ENCODE results near the gene EIF4ENIF1.
"Not testable (repeated sequence)": the region's sequence is repeated elsewhere in the genome, so short reads cannot be mapped to it uniquely, and the experiment has no call there.

Gene EIF4ENIF1

GRCh38 chr22:31491218-31491962, 1.7 kb upstream of the EIF4ENIF1 start:
- no peak for DNase-seq

DNA sequence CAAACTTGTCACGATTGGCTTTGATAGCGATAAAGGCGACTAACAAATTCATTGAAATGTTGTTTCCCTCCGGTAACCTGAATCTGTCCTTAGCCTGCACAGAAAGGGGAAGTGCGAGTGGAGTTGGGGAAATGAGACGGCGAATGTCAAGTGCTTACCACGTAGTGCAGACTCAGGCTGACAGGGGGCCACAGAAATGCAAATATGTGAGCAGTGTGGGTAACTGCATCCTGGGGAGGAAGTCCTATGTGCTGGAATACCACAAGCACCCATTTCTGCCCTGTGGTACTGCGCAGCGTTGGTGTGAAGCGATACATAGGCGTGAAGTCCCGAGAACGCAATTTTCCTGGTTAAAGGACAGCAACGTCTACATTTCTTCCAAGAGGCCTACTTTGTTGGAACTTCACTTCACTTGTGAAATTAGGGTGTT, 869 bp upstream of the EIF4ENIF1 start:
- DNase-seq = peak; percentile 80

DNA sequence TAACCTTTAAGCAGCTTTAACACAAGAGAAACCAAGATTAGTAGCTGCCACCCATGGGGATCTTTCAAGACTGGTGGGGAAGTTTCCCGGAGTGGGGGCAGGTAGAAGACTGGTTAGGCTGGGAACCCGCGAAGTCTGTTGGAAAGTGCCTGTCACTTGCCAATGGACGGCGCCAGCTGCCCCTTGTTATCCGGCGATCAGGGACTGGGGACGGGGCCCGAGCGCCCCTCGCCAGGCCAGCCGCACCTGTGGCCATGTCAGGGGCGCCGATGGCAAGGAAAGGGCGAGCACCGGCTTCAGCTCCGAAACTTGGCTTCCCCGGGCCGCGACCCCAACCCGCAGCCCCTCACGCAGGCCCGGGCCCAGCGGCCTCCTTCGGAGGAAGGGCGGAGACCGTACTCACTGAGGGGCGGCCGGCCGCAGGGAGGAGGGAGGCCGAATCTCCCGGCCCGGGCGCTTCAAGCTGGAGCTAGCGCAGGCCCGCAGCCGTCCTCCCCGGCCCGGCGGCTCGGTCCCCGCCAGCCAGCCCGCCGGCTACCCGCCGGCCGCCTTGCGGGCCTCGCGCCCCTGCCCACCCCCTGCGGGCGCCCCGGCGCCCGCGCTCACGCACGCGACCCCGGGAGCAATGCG, 539 bp downstream of the EIF4ENIF1 start:
- DNase-seq = peak; percentile 35

- no peak for DNase-seq
These were observed 1.2 kb downstream of the EIF4ENIF1 start for GRCh38 chr22:31488346-31488883.

DNA sequence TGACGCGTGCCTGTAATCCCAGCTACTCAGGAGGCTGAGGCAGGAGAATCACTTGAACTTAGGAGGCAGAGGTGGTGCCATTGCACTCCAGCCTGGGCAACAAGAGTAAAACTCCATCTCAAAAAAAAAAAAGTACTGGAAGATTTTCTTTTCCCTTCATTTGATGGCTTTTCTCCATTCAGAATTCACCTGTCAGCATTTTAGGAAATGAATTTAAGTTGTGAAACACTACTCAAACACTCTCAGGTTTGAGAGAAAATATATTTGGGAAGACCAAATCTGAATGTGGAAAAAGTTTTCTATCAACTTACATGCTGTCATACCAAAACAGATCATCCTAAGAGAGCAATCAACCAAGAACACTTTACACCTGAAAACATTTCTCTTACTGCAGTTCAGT, 2.7 kb downstream of the EIF4ENIF1 start:
- no peak for DNase-seq

GRCh38 chr22:31486369-31486768, 3.3 kb downstream of the EIF4ENIF1 start:
- not testable (repeated sequence) for DNase-seq

DNA sequence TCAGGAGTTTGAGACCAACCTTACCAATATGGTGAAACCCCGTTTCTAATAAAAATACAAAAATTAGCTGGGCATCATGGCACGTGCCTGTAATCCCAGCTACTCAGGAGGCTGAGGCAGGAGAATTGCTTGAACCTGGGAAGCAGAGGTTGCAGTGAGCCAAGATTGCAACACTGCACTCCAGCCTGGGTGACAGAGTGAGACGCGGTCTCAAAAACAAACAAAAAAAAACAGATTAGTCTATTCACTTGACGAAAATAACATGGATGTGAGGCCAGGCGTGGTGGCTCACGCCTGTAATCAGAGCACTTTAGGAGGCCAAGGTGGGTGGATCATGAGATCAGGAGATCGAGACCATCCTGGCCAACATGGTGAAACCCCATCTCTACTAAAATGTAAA, 7.2 kb downstream of the EIF4ENIF1 start:
- DNase-seq = not testable (repeated sequence)

DNA sequence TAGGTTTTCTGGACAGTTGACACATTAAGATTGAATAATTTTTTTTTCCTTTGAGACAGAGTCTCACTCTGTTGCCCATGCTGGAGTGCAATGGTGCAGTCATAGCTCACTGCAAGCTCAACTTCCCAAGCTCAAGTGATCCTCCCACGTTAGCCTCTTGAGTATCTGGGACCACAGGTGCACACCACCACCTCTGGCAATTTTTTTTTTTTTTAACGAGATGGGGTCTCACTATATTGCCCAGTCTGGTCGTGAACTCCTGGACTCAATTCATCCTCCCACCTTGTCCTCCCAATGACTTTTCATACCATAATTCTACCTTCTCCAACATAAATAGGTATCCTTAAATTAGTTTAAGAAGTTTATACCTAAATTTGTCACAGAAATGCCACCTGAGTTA, 8.5 kb downstream of the EIF4ENIF1 start:
- DNase-seq = no peak

GRCh38 chr22:31477329-31477728, 12.3 kb downstream of the EIF4ENIF1 start:
- no peak for DNase-seq

GRCh38 chr22:31475800-31476199, 13.8 kb downstream of the EIF4ENIF1 start:
- DNase-seq = no peak

DNA sequence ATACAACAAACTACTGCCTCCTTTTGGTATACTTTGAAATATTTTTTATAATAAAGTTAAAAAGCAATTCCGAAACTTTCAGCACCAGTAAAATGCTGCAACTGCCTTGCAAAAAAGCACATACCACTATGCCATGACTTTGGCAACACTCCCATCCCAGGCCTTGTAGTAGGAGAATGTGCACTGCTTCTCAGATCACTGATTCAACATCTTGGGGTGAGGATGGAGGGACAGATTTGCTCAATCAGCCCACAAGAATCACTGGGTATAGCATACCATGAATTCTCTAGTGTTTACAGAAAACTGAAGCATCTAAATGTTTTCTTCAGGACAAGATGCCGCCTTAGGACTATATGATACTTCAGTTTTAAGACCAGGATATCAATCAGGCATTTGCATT, 14.9 kb downstream of the EIF4ENIF1 start:
- peak; percentile 52 for DNase-seq

DNA sequence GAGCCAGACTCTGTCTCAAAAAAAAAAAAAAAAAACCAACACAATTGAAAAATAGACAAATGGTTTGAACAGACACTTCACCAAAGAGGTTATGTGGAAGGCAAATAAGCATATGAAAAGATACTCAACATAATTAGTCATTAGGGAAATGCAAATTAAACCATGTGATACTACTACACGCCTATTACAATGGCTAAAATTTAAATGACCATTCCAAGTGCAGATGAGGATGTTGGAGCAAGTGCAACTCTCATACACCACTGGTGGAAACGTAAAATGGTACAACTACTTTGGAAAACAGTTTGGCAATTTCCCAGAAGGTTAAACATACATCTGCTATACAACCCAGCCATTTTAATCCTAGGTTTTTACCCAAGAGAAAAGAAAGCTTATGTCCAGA, 24.3 kb downstream of the EIF4ENIF1 start:
- DNase-seq = no peak

DNA sequence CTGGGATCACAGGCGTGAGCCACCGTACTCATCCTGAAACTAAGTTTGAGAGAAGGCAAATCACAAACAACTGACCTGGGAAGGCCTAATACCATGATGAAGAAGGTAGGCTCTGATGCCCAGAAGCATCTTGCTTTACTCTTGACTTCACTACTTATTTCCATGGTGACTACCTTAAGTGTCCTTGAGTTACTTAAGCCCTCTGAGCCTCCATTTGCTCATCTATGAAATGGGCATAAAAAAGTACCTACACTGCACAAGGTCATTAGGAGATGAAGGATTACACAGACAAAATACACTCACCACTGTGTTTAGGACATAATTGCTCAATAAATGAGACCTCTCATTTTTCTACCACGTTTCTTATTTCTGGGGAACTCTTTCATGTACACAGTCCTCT, 27.9 kb downstream of the EIF4ENIF1 start:
- DNase-seq = no peak

DNA sequence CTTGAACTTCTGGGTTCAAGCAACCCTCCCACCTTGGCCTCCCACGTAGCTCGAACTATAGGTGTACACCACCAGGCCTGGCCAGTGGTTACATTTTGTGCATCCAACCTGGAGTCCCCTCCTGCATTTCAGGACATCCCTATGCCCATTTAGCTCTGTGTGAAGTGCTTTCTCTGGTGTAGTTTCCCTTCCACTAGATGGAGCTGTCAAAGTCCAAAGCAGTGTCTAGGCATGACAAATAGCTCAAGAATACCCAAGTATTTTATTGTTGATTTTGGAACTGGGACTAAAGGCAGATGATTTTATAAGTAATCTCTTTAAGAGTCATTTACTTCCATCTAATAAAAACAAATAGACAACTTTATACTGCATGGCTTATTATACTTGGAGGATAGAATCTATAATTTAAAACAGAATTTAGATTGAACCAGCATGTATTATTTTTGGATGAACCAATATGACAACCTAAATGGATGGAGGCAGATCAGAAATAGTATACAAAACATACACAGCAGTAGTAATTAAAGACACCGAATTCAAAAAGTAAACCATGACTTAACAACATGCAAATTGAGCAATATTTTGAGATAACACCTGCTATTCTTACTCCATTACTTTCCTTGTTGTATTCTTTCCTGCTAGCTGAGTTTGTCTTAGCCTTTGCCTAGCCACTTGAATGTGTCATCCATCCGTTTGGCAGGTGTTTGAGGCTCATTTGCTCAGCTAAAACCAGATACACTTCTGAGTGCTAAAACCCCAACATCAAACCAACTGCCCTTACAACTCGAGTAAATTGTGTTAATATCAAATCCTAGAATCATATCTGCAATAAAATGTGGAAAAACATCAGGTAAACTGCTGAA, 37.7 kb downstream of the EIF4ENIF1 start:
- DNase-seq = peak; percentile 78

DNA sequence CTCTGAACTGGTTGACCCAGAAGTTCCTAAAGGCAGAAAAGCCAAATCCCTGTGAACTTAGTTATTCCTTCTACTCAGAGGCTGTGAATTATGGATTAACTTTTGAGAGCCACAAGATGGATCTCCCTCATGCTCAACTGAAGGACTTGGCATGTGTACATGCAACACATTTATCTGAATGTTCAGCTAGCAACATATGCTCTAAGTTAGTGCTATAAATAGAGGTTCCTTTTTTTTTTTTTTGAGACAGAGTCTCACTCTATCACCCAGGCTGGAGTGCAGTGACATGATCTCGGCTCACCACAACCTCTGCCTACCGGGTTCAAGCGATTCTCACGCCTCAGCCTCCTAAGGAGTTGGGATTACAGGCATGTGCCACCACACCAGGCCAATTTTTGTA, 40.1 kb downstream of the EIF4ENIF1 start:
- DNase-seq = no peak

GRCh38 chr22:31448382-31448781, 41.3 kb downstream of the EIF4ENIF1 start:
- no peak for DNase-seq

GRCh38 chr22:31447337-31447736, 42.3 kb downstream of the EIF4ENIF1 start:
- no peak for DNase-seq

DNA sequence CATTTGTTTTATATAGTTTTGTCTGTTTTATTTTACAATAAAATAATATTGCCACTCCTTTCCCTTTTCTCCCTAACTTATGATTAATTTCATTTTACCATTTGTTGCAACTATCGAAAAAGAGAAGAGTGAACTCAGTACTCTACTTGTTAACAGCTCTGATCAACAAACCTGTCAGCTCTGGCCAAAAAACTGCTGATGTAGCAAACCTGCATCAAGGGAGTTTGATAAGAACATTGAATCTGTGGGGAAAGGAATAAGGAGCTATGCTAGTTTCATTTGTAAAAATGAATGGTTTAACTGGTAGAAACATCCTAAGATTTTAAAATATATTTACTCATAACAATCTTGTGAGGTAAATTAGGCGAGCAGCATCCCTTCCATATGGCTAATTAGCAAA, 42.9 kb downstream of the EIF4ENIF1 start:
- no peak for DNase-seq

GRCh38 chr22:31446208-31446607, 43.4 kb downstream of the EIF4ENIF1 start:
- no peak for DNase-seq

DNA sequence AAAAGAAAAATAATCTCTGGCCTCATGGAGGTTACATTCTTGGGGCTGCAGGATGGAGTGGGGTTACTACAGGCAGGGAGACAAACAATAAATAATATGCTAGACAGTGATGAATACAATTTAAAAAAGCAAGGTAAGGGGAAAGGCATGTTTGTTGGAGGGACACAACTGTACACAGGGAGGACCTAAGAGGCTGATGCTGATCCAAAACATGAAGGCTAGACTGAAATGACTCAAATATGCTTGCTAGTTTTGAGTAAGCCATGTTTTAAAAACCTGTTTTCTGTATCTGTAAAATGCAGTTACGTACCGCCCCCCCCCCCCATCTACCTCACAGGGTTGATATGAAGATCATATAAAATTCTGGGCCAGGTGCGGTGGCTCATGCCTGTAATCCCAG, 44.0 kb downstream of the EIF4ENIF1 start:
- DNase-seq = no peak

DNA sequence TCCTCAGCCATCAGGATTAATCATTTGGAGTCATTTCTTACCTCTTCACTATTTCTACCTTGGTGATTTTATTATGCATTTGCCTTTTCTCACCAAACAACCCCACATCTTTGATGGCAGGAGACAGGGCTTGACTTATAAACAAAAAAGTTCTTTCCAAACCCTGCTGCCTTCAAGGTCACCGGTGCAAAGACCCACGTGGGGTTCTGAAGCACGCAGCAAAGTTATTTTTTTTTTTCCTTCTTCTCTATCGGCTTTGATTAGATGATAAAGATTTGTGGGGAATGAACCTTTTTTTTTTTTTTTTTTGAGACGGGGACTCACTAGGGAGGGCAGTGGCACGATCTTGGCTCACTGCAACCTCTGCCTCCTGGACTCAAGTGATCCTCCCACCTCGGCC, 46.1 kb downstream of the EIF4ENIF1 start:
- DNase-seq = no peak

- no peak for DNase-seq
These were observed 46.7 kb downstream of the EIF4ENIF1 start for GRCh38 chr22:31442768-31443489.
